Hematopoietic multipotent progenitor cell treated with erythropoietin and hydrocortisone succinate and interleukin-3 and kit ligand, for 6 days (in vitro differentiated cells): ENCODE data around the gene OSGIN1.
"Not testable (repeated sequence)": the region's sequence is repeated elsewhere in the genome, so short reads cannot be mapped to it uniquely, and the experiment has no call there.

Experiments
- DNase-seq: peaks from one replicate; pipeline ENCODE4 v3.0.0-alpha.2; 2015

The OSGIN1 gene

DNA sequence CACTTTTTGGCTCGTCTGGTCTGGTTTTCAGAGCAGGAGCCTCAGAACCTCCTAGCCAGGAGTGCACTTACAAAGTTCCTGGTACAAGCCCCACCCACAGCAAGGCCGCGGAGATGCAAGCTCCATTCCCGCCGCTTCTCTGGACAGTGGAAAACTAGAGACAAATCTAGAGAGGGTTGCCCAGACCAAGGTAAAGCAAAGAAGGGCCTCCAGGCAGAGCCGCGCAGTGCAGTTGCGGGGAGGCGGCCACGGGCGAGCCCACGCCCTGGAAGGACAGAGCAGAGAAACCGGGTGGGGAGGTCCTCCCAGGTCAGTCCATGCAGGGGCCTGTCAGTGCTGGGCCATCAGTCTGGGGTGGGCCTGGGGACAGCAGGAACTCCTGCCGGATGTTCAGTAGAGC, 11.0 kb upstream of the OSGIN1 start:
- no peak for DNase-seq

DNA sequence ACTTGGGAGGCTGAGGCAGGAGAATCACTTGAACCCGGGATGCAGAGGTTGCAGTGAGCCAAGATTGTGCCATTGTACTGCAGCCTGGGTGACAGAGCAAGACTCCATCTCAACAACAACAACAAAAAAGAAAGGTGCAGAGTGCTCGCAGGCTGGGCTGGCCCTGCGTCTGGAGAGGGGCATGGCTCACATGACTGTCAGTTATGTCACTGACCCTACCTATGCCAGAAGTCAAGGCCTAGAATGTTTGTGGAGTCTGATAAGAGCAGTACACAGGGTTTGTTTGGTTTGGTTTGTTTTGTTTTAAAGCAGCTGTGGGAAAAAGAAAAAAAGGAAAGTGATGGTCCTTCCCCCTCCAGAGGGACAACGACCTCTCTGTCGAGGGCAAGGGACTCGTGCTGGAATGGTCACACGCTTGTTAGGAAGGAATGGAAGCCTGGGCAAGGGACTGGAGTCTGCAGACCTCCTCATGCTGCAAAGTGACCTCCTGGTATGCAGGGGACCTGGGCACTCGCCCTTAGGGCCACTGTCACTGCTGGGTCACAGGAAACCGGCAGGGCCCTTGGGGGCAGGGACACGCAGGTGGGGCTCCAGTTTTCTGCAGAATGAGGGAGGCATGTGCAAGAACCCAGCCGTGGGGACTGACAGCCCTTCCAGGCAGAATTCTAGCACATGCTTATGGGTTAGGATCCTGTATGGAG, 10.1 kb upstream of the OSGIN1 start:
- no peak for DNase-seq

DNA sequence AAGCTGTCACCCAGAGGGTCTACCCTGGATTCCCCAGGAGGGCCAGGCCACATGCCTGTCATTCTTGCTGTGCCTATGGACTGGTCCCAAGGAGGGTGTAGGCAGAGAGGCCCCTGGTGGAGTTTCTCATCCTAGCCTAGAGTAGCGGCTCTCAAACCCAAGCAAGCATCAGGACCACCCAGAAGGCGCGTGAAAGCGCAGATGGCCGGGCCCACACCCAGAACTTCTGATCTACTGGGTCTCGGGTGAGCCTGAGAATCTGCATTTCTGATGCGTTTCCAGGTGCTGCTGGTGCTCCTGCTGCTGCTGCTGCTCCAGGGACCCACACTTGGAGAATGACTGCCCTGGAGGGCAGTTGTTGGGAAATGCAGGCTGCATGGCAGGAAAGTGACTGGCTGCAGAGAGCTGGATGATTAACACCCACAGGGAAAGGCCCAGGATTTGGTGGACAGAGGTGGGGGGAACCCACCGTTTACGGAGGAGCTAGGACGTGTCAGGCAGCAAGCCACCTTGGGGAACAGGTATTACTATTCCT, 9.5 kb upstream of the OSGIN1 start:
- no peak for DNase-seq

- no peak for DNase-seq
These were observed 7.5 kb upstream of the OSGIN1 start for GRCh38 chr16:83945587-83945986.

DNA sequence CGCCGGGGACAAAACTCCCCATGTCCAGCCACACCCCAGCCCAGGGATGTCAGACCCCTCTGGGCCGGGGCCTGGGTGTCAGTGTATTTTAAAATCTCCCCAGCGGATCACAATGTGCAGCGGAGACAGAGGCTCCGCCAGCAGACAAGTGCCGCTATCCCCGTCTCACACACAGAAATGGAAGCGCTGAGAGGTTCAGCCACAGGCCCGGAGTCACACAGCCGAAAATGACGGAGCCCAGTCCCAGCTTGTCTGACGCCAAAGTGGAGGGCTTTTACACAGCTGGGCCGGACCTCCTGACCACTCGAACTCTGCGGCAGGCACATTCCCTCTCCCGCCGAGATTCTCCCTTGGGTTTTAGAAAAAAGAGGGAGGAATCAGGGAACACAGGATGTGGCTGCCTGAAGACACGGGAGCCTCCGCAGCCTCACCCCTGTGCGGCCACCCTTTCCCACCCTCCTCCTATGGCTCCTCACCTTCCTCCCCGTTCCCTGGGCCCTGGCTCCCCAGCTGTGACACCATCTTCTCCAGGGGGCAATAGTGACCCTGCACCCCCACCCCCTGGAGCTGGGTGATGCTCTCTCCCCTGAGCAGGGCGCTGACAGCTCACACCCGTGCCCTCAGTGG, 6.8 kb upstream of the OSGIN1 start:
- no peak for DNase-seq

GRCh38 chr16:83946781-83947566, 6.1 kb upstream of the OSGIN1 start:
- DNase-seq, result no peak

DNA sequence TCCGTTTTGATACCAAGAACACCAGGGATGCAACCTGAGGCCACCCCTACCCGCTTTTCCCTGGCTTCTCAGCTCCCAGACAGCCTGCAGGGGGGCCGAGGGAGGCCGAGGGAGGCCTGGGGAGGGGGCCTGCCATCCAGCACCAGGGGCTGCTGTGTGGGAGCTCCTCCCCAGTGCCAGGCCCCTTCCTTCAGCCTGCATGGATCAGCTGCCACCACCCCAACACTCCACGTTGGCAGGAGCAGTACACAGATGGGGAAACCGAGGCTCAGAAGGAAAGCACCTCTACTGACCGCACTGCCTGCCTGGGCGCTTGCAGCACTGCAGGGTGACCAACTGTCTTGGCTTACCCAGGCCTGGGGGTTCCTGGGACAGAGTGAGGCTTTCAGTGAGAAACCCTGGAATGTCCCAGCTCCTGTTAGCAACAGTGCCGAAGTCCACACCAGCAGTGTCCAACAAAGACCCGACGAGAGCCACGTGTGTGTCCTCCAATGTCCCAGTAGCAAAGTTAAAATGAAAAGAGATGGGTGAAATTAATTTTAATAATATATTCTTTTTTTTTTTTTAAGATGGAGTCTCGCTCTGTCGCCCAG, 5.3 kb upstream of the OSGIN1 start:
- no peak for DNase-seq

DNA sequence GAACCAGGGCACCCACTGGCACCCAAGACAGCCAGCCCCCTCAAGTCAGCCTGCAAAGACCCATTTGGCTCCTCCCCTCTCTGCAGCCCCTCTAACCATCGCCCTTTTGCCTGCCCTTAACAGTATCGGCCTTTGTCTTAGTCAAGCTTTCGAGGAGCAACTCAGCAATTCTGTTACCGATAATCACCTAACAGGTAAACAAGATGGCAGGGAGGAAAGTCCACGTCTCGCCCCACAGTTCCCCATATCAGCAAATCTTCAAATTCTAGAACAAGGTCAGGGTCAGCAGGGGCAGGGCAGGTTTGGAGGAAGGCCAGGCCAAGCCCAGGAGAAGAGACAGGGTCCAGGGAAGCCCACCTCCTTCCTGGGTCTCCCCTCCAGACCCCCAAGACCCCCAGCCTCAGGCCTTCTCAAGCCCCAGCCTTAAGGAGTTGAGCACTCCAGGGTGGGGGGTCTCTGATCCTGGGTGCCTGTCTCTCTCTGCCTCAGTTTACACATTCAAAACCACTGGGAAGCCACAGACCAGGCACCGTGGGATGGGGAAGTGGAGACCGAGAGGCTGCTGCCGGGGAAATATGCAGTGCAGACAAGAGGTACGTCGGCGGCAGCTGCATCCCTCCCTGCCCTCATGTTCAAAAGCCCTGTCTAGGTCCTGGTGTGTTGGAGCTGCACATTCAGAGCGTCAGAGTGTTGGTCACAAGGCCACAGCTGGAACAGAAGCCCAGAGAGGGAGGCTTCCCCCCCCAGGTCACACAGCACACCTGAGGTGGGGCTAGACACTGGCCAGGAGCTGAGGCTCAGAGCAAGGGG, 3.9 kb upstream of the OSGIN1 start:
- DNase-seq, result no peak

GRCh38 chr16:83949724-83950001, 3.4 kb upstream of the OSGIN1 start:
- no peak for DNase-seq

DNA sequence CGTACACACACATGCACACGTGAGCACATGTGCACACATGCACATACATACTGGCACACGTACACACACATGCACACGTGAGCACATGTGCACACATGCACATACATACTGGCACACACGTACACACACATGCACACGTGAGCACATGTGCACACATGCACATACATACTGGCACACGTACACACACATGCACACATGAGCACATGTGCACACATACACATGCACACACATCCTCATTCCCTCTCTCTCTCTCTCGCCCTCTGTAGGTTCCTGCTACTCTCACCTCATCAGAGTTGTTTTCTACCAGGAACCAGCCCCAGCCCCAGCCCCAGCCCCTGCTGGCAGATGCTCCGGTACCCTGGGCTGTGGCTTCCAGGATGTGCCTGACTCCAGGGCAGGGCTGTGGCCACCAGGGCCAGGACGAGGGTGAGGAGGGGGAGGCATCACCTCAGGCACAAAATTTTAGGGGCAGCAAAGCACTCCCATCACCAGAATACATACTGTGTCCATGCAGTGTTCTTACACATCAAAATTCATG, 2.1 kb upstream of the OSGIN1 start:
- DNase-seq, result not testable (repeated sequence)

DNA sequence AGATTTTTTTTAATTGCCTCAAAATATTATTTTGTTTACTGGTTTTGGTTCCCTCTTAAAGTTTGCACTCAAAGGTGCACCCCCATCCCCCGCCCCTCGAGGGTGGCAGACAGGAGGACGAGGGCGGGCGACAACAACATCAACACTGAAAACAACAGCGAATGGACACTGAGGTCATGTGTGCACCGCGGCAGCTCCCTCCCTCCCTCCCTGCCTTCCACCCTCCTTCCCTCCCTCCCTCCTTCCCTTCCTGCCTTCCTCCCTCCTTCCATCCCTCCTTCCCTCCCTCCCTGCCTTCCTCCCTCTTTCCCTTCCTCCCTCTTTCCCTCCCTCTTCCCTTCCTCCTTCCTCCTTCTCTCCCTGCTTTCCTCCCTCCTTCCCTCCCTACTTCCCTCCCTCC, 1.5 kb upstream of the OSGIN1 start:
- DNase-seq, result no peak

DNA sequence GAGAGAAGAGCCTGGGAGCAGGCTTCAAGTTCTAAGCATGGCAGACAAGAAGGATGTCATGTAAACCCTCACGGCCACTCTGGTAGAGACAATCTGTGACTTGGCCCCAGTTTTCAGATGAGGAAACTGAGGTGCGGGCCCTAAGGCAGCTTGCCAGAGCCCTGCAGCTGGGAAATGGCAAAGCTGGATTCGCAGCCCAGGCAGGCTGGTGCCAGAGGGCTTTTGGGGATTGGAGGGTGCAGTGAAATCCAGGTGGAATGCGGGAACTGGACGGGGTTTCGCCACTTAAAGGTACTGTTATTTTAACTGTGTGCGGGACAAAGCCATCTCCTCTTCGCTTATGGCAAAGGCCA, 477 bp upstream of the OSGIN1 start:
- no peak for DNase-seq

DNA sequence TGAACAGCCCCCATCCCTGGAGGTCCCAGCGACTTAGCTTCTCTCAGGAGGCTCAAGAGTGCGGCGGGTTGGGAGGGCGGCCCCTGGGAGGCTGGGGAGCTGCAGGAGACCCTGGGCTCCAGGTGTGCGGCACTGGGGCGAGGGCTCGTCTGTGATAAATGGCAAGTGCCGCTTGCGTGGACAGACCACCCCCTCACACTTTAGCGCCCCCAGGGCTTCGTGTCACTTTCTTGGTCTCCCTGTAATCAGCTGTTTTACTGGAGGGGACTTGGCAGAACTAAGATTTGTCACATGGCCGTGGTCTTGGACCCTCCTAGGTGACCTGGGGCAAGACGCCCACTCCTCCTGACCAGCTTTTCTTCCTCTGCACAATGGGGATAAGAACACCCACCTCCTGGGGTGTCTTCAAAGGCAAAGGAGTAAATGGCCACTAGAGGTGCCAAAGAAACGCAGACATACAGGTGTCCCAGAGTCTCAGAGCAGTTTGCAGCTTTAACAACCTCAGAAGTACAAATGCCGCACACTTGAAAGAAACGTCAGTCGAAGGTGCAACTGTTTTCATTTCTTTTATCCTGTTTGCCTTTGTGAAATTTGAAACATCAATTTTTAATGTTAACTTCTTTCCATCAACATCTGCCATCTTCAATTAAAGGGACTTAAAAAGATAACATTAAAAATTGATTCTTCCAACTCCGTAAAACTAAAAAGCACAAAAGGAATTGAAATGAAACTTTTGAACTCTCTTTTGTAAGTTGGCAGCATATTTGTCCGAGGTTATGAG, 946 bp downstream of the OSGIN1 start:
- DNase-seq, result peak; percentile 75

DNA sequence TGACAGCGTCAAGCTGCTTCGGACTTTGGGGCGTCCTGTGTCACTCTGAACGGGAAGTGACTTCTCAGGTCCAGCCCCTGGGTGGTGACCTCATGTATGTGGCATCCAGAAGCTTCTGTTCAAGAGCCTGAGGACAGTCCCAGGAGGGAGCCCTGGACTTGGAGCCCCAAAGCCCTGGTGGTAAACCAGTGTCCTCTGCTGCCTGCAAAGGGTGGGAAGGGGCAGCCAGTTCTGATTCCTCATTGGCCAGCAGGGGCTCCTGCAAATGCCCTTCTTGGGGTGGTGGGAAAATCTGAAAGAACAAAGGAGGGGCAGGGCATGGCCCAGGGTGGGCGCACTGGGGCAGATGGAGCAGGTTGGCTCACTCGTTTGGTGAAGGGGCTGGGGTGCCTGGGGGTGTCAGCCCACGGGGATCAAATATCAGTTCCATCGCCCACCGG, 1.6 kb downstream of the OSGIN1 start:
- DNase-seq, result peak; percentile 20

- DNase-seq, result no peak
These were observed 2.4 kb downstream of the OSGIN1 start for GRCh38 chr16:83955218-83956130.

DNA sequence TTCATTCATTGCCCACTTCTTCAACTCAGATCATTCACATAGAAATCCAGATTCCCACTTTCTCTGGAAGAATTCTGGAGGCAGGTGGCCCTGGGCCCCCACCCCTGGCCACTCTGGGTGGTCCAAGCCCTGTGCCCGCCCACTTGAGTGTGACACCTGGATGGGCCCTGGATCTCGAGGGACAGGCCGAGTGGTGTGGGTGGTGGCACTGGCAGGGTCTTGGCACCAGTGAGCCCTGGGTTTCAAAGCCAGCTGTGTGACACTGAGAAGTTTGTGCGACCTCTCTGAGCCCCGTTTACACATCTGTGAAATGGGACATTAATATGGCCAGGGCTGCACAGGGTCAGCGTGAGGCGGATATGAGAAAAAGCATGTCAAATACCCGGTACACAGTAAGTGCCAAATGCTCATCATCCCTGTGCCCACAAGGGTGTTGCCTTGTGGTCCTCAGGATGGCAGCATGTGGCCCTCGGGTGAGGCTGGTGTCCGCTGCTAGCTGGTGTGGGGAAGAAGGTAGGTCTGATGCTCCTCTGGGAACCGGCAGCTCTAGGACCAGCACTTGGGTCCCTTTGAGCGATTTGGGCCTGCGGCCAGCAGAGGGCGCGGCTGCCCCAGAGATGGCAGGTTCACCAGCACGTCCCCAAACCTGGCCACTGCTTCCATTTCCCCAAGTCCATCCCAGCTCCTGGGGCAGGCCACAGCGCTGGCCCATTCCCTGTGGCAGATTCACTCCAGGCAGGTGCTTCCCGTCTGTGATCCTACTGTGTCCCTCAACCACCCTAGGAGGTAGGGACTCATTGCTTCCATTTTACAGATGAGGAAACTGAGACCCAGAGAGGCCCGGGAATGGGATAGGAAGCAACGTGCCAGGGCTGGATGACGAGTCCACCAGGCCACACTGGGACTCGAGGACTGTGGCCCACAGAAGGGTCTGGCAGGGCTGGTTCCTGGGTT, 3.6 kb downstream of the OSGIN1 start:
- peak; percentile 85 for DNase-seq

DNA sequence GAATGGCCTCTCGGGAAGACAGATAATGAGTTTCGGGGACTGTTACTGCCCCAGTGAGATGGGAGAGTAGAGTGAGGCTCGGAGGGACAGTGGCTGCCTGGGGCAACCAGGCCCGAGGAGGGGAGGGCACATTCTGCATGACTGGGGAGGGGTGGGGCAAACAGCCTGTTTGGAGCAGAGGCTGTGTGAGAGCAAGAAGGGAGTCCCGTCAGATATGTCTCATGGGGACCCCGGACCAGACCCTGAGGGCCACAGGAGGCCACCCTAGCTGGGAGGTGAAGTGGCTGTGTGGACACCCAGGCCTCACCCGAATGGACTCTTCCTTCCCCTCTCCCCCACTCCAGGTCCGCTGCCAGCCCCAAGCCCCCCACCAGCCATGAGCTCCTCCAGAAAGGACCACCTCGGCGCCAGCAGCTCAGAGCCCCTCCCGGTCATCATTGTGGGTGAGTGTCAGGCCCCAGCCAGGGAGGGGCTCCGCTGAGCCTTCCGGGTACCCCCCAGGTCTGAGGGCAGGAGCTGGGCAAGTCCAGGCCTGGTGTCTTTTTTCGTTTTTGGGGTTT, 4.3 kb downstream of the OSGIN1 start:
- no peak for DNase-seq

DNA sequence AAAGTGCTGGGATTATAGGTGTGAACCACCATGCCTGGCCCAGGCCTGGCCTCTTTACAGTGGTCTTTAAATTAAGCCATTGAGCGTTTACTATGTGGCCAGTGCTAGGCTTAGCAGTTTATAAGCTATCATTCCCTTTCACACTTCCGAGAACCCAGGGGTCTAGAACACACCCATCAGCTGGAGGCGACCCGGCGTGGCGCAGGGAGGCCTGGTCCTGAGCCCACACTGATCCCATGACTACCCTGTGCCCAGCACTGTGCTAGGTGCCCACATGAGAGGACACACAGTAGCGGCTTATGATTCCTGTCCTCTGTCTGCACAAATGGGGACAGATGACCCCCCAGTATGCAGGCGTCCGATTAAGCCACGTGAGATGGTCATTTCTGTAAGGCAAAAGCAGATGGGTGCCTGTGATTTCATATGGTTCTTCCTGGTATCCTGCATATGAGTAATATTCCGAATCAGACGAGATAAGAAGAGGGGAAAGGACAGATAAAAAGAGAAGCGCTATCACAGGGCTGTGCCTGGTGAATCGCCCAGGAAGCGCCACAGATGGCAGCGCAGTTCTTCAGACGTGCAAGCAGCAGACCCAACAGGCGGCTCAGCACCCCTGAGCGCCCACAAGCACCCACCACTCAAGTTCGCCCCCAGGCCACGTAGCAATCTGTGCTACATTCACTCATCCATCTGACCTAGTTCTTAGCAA, 5.3 kb downstream of the OSGIN1 start:
- DNase-seq, result no peak
